ENCODE results near the gene PJA2.

- TF ChIP-seq CTCF (conservative IDR thresholded peaks at IDR 0.05) (no peak), ZFX (IDR thresholded peaks at IDR 0.05) (no peak)
Observed at GRCh38 chr5:109312695-109313094, 97.1 kb downstream of the PJA2 start.

All from C4-2B (cell line).